ENCODE results near the gene THBS2.
"Not testable (repeated sequence)": the region's sequence is repeated elsewhere in the genome, so short reads cannot be mapped to it uniquely, and the experiment has no call there.

The THBS2 gene

GRCh38 chr6:169222126-169222525 is 31.5 kb downstream of the THBS2 start:
- H3K4me3 ChIP-seq (ENCODE audit: low read length) = no peak overlapping the region
- H3K27me3 ChIP-seq (ENCODE audit: control insufficient read depth, insufficient read depth, low read length) = no peaks in the 10 kb centered on the region
- no peaks in the 10 kb centered on the region for H3K9me3 ChIP-seq (ENCODE audit: control insufficient read depth, insufficient read depth, low read length)
- no CpG with 5 or more reads among the region's 24 CpGs for WGBS (ENCODE audit: insufficient coverage, insufficient read length)
- H3K27ac ChIP-seq (ENCODE audit: low read length) = no peak overlapping the region
- peaks cover 10% of the 10 kb centered on the region; the same call in 1 of the 2 replicates for H3K36me3 ChIP-seq (ENCODE audit: control insufficient read depth, insufficient read depth, low read length)
- no peak for DNase-seq (ENCODE audit: low read depth, low spot score)
- no peaks in the 10 kb centered on the region for H3K4me1 ChIP-seq (ENCODE audit: control insufficient read depth, insufficient read depth, low read length)

DNA sequence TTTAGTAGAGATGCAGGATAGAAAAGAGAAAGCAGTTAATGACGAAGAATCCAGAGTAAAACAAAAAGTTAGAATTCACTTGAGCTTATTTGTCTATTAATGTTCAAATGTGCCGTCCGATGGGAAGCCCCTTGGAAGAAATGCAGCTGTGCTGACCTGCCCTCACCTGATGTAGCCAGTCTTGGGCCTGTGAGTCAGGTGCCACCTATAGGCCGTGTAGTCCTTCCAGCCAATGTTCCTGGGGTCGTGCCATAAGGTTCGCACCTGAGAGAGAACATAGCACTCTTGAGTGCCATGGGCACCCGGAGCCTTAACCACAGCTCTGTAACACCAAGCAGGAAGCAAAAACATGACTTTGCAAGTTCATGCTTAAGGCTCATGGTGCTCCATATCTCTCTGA is 32.4 kb downstream of the THBS2 start:
- Histone ChIP-seq H3K36me3 (ENCODE audit: control insufficient read depth, insufficient read depth, low read length) (peaks cover 10% of the 10 kb centered on the region; the same call in 1 of the 2 replicates), H3K4me1 (ENCODE audit: control insufficient read depth, insufficient read depth, low read length) (no peaks in the 10 kb centered on the region), H3K9me3 (ENCODE audit: control insufficient read depth, insufficient read depth, low read length) (no peaks in the 10 kb centered on the region), H3K27ac (ENCODE audit: low read length) (no peak overlapping the region), H3K4me3 (ENCODE audit: low read length) (no peak overlapping the region), H3K27me3 (ENCODE audit: control insufficient read depth, insufficient read depth, low read length) (no peaks in the 10 kb centered on the region)
- DNase-seq (ENCODE audit: low read depth, low spot score) = no peak
- no CpG with 5 or more reads among the region's 7 CpGs for WGBS (ENCODE audit: insufficient coverage, insufficient read length)

DNA sequence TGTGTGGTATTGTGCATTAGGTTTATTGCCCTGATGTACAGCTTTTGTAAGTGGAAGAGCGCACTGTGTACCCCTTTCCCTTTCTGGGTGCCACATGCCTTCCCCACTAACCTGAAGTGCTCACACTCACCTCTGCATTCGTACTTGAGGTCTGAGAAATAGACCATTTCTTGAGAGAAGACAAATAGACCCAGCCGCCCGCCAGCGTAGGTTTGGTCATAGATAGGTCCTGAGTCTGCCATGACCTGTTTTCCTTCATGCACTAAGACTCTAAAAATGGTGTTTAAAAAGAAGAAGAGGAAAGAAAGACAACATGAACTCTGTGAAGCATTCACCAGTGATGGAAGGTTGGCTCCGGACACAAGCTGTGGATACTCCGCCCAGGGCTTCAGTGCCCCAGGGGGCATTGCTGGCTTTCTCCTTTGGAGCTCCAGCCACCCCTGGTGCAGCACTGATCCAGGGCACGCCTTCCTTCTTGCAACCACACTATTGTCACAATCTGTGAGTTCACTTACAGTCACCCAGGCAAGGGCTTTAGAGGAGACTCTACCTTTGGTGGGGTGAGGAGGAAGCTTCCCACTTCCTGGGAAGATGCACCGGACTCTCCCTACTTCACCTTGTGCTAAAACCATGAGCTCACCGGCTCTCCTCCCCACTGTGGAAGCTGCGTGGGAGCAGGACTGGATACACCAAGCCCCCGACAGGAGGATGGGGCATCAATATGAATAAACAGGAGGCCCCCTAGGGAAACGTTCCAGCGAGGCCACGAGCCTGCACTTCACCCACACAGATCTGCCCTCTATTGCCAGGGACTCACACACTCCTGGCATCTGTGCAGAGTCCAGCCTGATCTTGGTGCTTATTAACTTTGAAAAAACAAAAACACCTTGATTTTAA is 33.3 kb downstream of the THBS2 start:
- peaks cover 10% of the 10 kb centered on the region; the same call in 1 of the 2 replicates for H3K36me3 ChIP-seq (ENCODE audit: control insufficient read depth, insufficient read depth, low read length)
- whole genome bisulfite sequencing (ENCODE audit: insufficient coverage, insufficient read length) = no CpG with 5 or more reads among the region's 15 CpGs

DNA sequence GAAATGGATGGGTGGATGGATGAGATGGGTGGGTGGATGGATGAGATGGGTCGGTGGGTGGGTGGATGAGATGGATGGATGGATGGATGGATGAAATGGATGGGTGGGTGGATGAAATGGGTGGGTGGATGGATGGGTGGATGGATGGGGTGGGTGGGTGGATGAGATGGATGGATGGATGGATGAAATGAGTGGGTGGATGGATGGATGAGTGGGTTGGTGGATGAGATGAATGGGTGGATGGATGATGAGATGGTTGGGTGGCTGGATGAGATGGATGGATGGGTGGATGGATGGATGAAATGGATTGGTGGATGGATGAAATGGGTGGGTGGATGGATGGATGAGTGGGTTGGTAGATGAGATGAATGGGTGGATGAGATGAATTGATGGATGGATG is 35.7 kb downstream of the THBS2 start:
- no peak overlapping the region for H3K27ac ChIP-seq (ENCODE audit: low read length)
- H3K36me3 ChIP-seq (ENCODE audit: control insufficient read depth, insufficient read depth, low read length) = peaks cover 7% of the 10 kb centered on the region; the same call in 1 of the 2 replicates
- no CpG with 5 or more reads among the region's 1 CpG for WGBS (ENCODE audit: insufficient coverage, insufficient read length)
- no peaks in the 10 kb centered on the region for H3K27me3 ChIP-seq (ENCODE audit: control insufficient read depth, insufficient read depth, low read length)
- no peak for DNase-seq (ENCODE audit: low read depth, low spot score)
- H3K9me3 ChIP-seq (ENCODE audit: control insufficient read depth, insufficient read depth, low read length) = no peaks in the 10 kb centered on the region
- no peak overlapping the region for H3K4me3 ChIP-seq (ENCODE audit: low read length)
- H3K4me1 ChIP-seq (ENCODE audit: control insufficient read depth, insufficient read depth, low read length) = no peaks in the 10 kb centered on the region

More for the DNA sequence above, 33.3 kb downstream of the THBS2 start:
- Histone ChIP-seq H3K27ac (ENCODE audit: low read length) (no peak overlapping the region), H3K4me3 (ENCODE audit: low read length) (no peak overlapping the region), H3K4me1 (ENCODE audit: control insufficient read depth, insufficient read depth, low read length) (no peaks in the 10 kb centered on the region), H3K27me3 (ENCODE audit: control insufficient read depth, insufficient read depth, low read length) (no peaks in the 10 kb centered on the region), H3K9me3 (ENCODE audit: control insufficient read depth, insufficient read depth, low read length) (no peaks in the 10 kb centered on the region)
- DNase-seq (ENCODE audit: low read depth, low spot score) = no peak

DNA sequence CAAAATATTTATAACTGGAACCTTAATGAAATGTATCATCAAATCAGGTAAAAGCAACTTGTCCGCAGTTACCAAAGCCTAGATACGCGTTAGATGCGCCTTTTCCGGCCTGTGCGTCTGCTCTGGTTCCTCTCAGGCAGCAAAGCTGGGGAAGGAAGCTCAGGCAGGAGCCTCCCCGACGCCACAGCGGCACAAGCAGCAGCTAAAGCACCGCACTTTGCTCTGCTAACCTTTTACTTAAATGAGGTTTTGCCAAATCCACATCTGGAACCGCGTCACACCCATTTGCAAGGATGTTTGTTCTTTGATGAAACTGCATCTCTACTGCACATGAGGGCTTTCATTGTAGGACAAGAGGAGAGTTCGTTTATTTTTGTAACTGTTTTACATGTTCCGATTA is 36.8 kb downstream of the THBS2 start:
- Histone ChIP-seq H3K4me1 (ENCODE audit: control insufficient read depth, insufficient read depth, low read length) (no peaks in the 10 kb centered on the region), H3K27ac (ENCODE audit: low read length) (no peak overlapping the region), H3K27me3 (ENCODE audit: control insufficient read depth, insufficient read depth, low read length) (no peaks in the 10 kb centered on the region), H3K4me3 (ENCODE audit: low read length) (no peak overlapping the region), H3K36me3 (ENCODE audit: control insufficient read depth, insufficient read depth, low read length) (peaks cover 2% of the 10 kb centered on the region; the same call in 1 of the 2 replicates), H3K9me3 (ENCODE audit: control insufficient read depth, insufficient read depth, low read length) (no peaks in the 10 kb centered on the region)
- no CpG with 5 or more reads among the region's 14 CpGs for WGBS (ENCODE audit: insufficient coverage, insufficient read length)
- no peak for DNase-seq (ENCODE audit: low read depth, low spot score)

DNA sequence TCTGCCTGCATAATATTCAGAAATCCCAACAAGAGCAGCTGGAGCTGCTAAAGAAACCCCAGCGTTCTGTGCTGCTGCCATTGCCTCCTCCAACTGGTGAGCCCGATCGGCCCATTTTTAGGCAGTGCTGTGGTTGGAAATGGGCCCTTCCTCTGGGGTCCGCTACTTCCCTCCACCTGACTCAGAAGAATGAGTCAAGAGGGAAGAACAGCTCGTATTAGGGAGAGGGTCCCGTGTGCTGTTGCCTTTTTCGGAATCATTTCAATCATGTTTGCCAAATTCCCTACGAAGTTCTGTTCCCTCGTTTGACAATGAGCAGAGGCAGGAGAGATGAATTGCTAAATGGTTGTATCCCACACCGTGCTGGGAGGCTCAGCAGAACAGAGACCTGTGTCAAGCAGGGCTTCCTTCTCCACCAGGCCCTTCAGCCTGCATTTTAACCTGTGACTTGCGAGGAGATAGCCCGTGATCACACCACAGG is 38.4 kb downstream of the THBS2 start:
- no CpG with 5 or more reads among the region's 12 CpGs for WGBS (ENCODE audit: insufficient coverage, insufficient read length)
- H3K27me3 ChIP-seq (ENCODE audit: control insufficient read depth, insufficient read depth, low read length) = no peaks in the 10 kb centered on the region
- H3K27ac ChIP-seq (ENCODE audit: low read length) = no peak overlapping the region
- no peaks in the 10 kb centered on the region; the same call in 1 of the 2 replicates for H3K36me3 ChIP-seq (ENCODE audit: control insufficient read depth, insufficient read depth, low read length)
- H3K4me1 ChIP-seq (ENCODE audit: control insufficient read depth, insufficient read depth, low read length) = no peaks in the 10 kb centered on the region
- no peak for DNase-seq (ENCODE audit: low read depth, low spot score)
- no peak overlapping the region for H3K4me3 ChIP-seq (ENCODE audit: low read length)
- no peaks in the 10 kb centered on the region for H3K9me3 ChIP-seq (ENCODE audit: control insufficient read depth, insufficient read depth, low read length)

DNA sequence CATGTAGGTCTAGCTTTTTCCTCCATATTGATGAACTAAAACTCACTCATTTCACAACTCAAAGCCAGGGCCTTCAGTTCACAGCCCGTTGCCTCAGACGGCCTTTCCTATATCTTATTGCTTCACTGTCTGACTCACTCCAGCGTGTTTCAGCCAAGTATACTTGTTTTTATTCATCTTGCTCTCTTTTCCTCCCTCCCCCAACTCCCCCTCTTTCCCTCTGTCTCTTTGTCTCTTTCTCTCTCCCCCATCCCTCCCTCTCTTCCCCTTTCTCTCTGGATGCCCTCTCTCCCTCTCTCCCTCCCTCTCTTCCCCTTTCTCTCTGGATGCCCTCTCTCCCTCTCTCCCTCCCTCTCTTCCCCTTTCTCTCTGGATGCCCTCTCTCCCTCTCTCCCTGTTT is 38.9 kb downstream of the THBS2 start:
- WGBS (ENCODE audit: insufficient coverage, insufficient read length) = no CpG with 5 or more reads among the region's 3 CpGs

GRCh38 chr6:169213814-169214520 is 39.7 kb downstream of the THBS2 start:
- Histone ChIP-seq H3K9me3 (ENCODE audit: control insufficient read depth, insufficient read depth, low read length) (no peaks in the 10 kb centered on the region), H3K27me3 (ENCODE audit: control insufficient read depth, insufficient read depth, low read length) (no peaks in the 10 kb centered on the region), H3K27ac (ENCODE audit: low read length) (no peak overlapping the region), H3K36me3 (ENCODE audit: control insufficient read depth, insufficient read depth, low read length) (no peaks in the 10 kb centered on the region; the same call in 1 of the 2 replicates), H3K4me1 (ENCODE audit: control insufficient read depth, insufficient read depth, low read length) (no peaks in the 10 kb centered on the region), H3K4me3 (ENCODE audit: low read length) (no peak overlapping the region)
- WGBS (ENCODE audit: insufficient coverage, insufficient read length) = no CpG with 5 or more reads among the region's 27 CpGs
- no peak for DNase-seq (ENCODE audit: low read depth, low spot score)

More for the DNA sequence above, 38.9 kb downstream of the THBS2 start:
- not testable (repeated sequence) for H3K9me3 ChIP-seq (ENCODE audit: control insufficient read depth, insufficient read depth, low read length); H3K4me1 ChIP-seq (ENCODE audit: control insufficient read depth, insufficient read depth, low read length); DNase-seq (ENCODE audit: low read depth, low spot score); H3K27ac ChIP-seq (ENCODE audit: low read length); H3K36me3 ChIP-seq (ENCODE audit: control insufficient read depth, insufficient read depth, low read length); H3K4me3 ChIP-seq (ENCODE audit: low read length); H3K27me3 ChIP-seq (ENCODE audit: control insufficient read depth, insufficient read depth, low read length)

DNA sequence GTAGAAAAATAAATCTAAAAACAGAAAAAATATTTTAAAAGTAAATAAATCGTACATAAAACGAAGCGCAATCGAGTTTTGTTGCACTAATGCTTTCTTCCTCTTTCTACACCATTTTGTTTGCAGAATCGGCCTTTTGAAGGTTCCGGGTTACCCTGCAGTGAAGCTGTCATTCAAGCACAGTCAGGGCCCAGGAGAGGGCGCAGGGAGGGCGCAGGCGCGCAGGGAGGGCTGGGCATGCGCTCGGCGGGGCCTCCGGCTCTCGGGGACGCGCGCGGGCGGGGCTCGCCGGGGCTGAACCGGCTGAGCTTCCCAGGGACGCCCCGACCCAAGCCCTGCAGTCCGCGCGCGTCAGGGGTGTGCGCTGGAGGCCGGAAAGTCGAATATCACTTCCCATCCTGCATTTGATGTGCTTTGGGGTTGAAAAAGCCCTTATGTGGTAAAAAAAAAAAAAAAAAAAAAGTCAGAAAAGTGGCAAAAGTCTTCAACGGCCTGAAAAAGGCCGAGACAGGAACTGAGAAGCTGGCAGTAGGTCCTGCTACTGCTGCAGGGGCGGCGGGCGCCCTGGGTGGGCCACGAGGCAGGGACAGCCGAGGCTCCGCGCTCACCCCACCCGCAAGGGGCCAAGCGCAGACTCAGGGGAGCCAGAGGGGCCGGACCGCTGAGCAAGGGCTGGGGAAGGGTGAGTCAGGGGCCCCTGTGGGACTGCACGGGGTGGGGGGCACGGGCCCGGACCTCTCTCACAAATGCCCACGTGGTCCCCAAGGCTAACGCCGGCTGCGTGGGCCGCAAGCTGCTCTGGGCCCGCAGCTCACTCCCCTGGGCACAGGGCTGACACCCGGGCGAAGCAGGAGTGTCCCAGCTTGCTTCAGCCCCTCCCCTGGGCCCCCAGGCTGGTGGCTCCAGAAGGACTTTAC is 40.5 kb downstream of the THBS2 start:
- DNase-seq (ENCODE audit: low read depth, low spot score) = peak; percentile 63
- Histone ChIP-seq H3K27me3 (ENCODE audit: control insufficient read depth, insufficient read depth, low read length) (no peaks in the 10 kb centered on the region), H3K4me1 (ENCODE audit: control insufficient read depth, insufficient read depth, low read length) (no peaks in the 10 kb centered on the region), H3K9me3 (ENCODE audit: control insufficient read depth, insufficient read depth, low read length) (no peaks in the 10 kb centered on the region), H3K36me3 (ENCODE audit: control insufficient read depth, insufficient read depth, low read length) (no peaks in the 10 kb centered on the region), H3K27ac (ENCODE audit: low read length) (no peak overlapping the region), H3K4me3 (ENCODE audit: low read length) (no peak overlapping the region)
- no CpG with 5 or more reads among the region's 56 CpGs for WGBS (ENCODE audit: insufficient coverage, insufficient read length)

- Histone ChIP-seq H3K27ac (ENCODE audit: low read length) (no peak overlapping the region), H3K27me3 (ENCODE audit: control insufficient read depth, insufficient read depth, low read length) (no peaks in the 10 kb centered on the region), H3K36me3 (ENCODE audit: control insufficient read depth, insufficient read depth, low read length) (no peaks in the 10 kb centered on the region), H3K9me3 (ENCODE audit: control insufficient read depth, insufficient read depth, low read length) (no peaks in the 10 kb centered on the region), H3K4me1 (ENCODE audit: control insufficient read depth, insufficient read depth, low read length) (no peaks in the 10 kb centered on the region), H3K4me3 (ENCODE audit: low read length) (no peak overlapping the region)
- WGBS (ENCODE audit: insufficient coverage, insufficient read length) = no CpG with 5 or more reads among the region's 5 CpGs
- DNase-seq (ENCODE audit: low read depth, low spot score) = no peak
These were observed 41.2 kb downstream of the THBS2 start for GRCh38 chr6:169212436-169212835.

Data from iPS DF 6.9 (cell line).